ENCODE data around the gene RAD18. TPM values are rescaled to one million over a fixed set of nuclear protein-coding genes. Genes with fewer than 3 reads are reported as not detected.

The RAD18 gene
- polyA plus RNA-seq, 1 donor from 2014 or later, result 4.7 TPM

DNA sequence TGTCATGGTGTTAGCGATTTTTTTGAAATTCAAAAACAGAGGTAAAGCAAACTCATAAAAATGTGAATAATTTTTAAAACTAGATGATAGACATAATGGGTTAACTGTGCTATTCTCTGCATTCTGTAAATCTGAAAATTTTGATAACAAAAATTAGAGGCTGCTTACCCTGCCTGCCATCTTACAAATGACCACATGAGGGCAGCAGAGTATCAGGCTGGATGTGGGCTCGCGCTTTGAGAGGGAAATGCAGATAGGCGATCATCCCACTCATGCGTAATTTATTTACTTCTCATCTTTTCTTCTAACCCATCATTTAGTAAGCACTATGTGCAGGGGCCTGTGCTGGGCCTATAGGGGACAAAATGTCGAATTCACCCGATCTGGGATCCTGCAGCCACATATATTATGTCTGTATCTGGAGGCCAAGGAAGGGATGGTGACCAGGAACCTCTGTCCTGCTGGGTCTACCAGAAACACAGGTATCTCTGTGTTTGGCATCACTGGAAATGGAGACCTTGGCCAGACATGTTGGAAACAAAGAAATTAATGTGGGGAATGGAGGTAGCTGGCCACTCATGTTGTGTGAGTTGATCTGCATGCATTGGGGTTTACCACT lies 7.8 kb upstream of the RAD18 start:
- no peaks in the 10 kb centered on the region for H3K36me3 ChIP-seq (ENCODE audit: insufficient read depth, low read length)
- H3K9ac ChIP-seq (ENCODE audit: low read length), result no peak overlapping the region
- no peak overlapping the region for H3K27ac ChIP-seq (ENCODE audit: low read length)
- H3F3A ChIP-seq (ENCODE audit: insufficient read depth, low read length, poor library complexity, severe bottlenecking), result no peaks in the 10 kb centered on the region
- no peak overlapping the region for H2AFZ ChIP-seq (ENCODE audit: low read depth, low read length)
- no peak overlapping the region for H3K4me2 ChIP-seq (ENCODE audit: low read length)
- H4K20me1 ChIP-seq (ENCODE audit: insufficient read depth), result no peaks in the 10 kb centered on the region
- TF ChIP-seq, protein P1, sequence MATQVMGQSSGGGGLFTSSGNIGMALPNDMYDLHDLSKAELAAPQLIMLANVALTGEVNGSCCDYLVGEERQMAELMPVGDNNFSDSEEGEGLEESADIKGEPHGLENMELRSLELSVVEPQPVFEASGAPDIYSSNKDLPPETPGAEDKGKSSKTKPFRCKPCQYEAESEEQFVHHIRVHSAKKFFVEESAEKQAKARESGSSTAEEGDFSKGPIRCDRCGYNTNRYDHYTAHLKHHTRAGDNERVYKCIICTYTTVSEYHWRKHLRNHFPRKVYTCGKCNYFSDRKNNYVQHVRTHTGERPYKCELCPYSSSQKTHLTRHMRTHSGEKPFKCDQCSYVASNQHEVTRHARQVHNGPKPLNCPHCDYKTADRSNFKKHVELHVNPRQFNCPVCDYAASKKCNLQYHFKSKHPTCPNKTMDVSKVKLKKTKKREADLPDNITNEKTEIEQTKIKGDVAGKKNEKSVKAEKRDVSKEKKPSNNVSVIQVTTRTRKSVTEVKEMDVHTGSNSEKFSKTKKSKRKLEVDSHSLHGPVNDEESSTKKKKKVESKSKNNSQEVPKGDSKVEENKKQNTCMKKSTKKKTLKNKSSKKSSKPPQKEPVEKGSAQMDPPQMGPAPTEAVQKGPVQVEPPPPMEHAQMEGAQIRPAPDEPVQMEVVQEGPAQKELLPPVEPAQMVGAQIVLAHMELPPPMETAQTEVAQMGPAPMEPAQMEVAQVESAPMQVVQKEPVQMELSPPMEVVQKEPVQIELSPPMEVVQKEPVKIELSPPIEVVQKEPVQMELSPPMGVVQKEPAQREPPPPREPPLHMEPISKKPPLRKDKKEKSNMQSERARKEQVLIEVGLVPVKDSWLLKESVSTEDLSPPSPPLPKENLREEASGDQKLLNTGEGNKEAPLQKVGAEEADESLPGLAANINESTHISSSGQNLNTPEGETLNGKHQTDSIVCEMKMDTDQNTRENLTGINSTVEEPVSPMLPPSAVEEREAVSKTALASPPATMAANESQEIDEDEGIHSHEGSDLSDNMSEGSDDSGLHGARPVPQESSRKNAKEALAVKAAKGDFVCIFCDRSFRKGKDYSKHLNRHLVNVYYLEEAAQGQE (IDR thresholded peaks at IDR 0.05; ENCODE audit: borderline replicate concordance), result no peak
- no peak for TF ChIP-seq POLR2AphosphoS5 (IDR thresholded peaks at IDR 0.05)
- peak; percentile 97 for TF ChIP-seq CTCF (IDR thresholded peaks at IDR 0.05; ENCODE audit: poor library complexity, severe bottlenecking)
- peak; percentile 97 for TF ChIP-seq SMC3 (conservative IDR thresholded peaks at IDR 0.05; ENCODE audit: poor library complexity)
- TF ChIP-seq RAD21 (conservative IDR thresholded peaks at IDR 0.05), result peak; percentile 99
- TF ChIP-seq MXI1 (conservative IDR thresholded peaks at IDR 0.05; ENCODE audit: poor library complexity, severe bottlenecking), result peak; percentile 17
- H3K9me3 ChIP-seq (ENCODE audit: low read length), result no peaks in the 10 kb centered on the region
- no peaks in the 10 kb centered on the region for H3K27me3 ChIP-seq (ENCODE audit: insufficient read depth, low read depth, low read length)
- H3K9me2 ChIP-seq (ENCODE audit: insufficient read depth, low read length), result no peaks in the 10 kb centered on the region
- H3K4me3 ChIP-seq (ENCODE audit: low read length), result no peak overlapping the region
- H3K79me2 ChIP-seq (replicated peaks; ENCODE audit: insufficient read depth, low read length), result no peaks in the 10 kb centered on the region

GRCh38 chr3:8969241-8969640 lies 6.0 kb upstream of the RAD18 start:
- Histone ChIP-seq H3K9ac (ENCODE audit: low read length) (no peak overlapping the region), H3K27me3 (ENCODE audit: insufficient read depth, low read depth, low read length) (no peaks in the 10 kb centered on the region), H4K20me1 (ENCODE audit: insufficient read depth) (no peaks in the 10 kb centered on the region), H2AFZ (ENCODE audit: low read depth, low read length) (no peak overlapping the region), H3K27ac (ENCODE audit: low read length) (no peak overlapping the region), H3K36me3 (ENCODE audit: insufficient read depth, low read length) (no peaks in the 10 kb centered on the region), H3F3A (ENCODE audit: insufficient read depth, low read length, poor library complexity, severe bottlenecking) (no peaks in the 10 kb centered on the region), H3K4me3 (ENCODE audit: low read length) (no peak overlapping the region), H3K4me2 (ENCODE audit: low read length) (no peak overlapping the region), H3K9me2 (ENCODE audit: insufficient read depth, low read length) (no peaks in the 10 kb centered on the region), H3K79me2 (replicated peaks; ENCODE audit: insufficient read depth, low read length) (no peaks in the 10 kb centered on the region), H3K9me3 (ENCODE audit: low read length) (no peaks in the 10 kb centered on the region)
- no peak for TF ChIP-seq EZH2 (IDR thresholded peaks at IDR 0.05; ENCODE audit: borderline replicate concordance, insufficient read depth, low read length, poor library complexity, severe bottlenecking)
- no peak for TF ChIP-seq TAF1 (IDR thresholded peaks at IDR 0.05; ENCODE audit: low read depth)
- TF ChIP-seq EP300 (conservative IDR thresholded peaks at IDR 0.05; ENCODE audit: poor library complexity, severe bottlenecking), result no peak
- TF ChIP-seq RAD21 (conservative IDR thresholded peaks at IDR 0.05), result no peak
- TF ChIP-seq, protein P1 (IDR thresholded peaks at IDR 0.05; ENCODE audit: borderline replicate concordance), result no peak
- no peak for TF ChIP-seq CTCF (IDR thresholded peaks at IDR 0.05; ENCODE audit: poor library complexity, severe bottlenecking)
- no peak for TF ChIP-seq MXI1 (conservative IDR thresholded peaks at IDR 0.05; ENCODE audit: poor library complexity, severe bottlenecking)
- TF ChIP-seq POLR2AphosphoS5 (IDR thresholded peaks at IDR 0.05), result no peak
- no peak for TF ChIP-seq SMC3 (conservative IDR thresholded peaks at IDR 0.05; ENCODE audit: poor library complexity)
